NOMO-1 treated with dmso at 0.1 percent for 144 hours (cell line): ENCODE results near the gene ZNF362.
A peak's percentile ranks its signal among the peaks of the same experiment; 100 is the strongest.

Experiments used
- DNase-seq: peaks from one replicate; lab custom pipeline; 2025; ENCODE audit not compliant: unreplicated experiment; lab: John Stamatoyannopoulos, UW

The ZNF362 gene

DNA sequence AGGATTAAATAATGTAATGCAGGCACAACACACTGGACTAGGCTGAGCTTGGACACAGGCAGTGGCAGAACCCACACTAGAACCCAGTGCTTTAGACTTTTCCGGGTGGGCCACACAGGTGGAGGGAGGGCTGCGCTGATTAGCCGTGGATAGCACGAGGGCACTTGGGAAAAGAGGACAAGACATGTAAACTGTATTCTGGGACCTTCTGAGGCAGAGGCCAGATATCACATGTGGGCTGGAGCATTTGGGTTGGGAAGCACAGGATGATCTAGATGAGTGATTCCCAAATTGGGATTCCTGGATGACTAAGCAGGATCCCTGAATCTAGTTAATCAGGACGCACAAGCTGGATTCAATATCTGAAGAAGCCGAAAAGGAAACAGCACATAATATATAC lies 84.9 kb downstream of the ZNF362 start:
- no peak for DNase-seq

DNA sequence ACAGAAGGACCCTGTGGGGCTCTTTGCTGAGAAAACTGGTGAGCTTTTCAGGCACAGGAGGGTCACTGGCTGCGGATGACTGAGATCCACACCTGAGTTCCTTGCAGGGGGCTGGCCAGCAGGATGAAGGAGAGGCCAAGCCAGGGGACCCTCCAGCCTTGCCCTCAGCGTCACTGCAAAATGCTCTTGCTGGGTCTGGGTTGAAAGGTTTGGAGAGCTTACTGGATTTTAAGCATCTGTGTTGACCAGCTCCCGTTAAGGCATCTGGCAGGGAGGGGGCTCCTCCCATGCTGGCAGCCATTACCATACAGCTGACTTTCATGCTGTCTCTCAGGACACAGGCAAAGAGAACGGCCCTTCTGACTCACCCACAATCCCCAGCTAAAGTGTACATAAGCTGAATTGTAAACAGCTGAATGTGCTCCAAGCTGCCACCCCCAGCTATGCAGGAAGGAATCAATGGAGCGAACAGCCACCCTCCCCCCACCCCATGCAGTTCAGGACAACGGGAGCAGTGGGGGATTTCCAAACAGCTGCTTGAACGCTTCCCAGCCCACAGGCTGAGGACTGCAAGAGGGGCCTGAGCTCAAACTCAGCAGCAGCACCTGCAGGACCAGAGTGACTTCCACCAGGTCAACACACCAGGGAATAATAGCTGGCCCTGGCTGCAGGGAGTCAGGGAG lies 85.9 kb downstream of the ZNF362 start:
- no peak for DNase-seq

- DNase-seq: no peak
Measured at GRCh38 chr1:33343539-33343938, 87.2 kb downstream of the ZNF362 start.

GRCh38 chr1:33344896-33345560 lies 88.7 kb downstream of the ZNF362 start:
- DNase-seq: no peak

- DNase-seq: no peak
Measured at GRCh38 chr1:33346533-33346926, 90.2 kb downstream of the ZNF362 start.

GRCh38 chr1:33346927-33347649 lies 90.8 kb downstream of the ZNF362 start:
- DNase-seq: no peak

DNA sequence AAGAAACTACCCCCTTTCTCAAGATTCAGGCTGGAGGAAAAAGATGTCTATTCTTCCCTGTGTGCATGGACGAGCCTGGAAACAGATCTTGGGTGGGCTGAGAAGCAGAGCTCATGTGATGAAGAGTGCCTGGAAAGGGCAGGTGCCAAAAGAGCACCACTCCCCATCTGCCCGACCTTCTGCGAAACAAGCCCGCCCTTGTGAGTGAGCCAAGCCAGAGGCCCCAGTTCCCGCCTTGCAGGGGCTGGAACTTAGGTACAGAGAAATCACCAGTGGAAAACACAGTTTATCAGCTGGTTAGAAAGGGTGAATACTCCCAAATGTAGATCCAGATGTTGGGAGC lies 91.3 kb downstream of the ZNF362 start:
- DNase-seq: no peak

DNA sequence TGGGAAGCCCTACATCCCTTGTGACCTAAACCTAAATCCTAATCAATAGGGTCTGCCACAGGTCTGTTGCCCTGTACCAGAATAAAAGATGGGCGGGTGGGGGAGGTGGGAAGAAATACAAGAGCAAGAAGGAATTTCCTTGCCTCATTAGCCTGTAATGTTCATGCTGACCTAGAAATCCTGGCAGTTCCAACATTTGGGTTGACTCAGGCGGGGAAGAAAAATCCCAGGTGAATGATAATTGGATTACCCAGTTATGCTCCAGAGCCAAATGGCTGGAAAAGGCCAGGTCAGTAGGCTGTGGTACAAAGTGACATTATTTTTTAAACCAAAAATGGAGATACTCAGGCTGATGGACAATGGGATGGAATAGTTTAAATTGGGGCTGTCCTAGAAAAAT lies 91.9 kb downstream of the ZNF362 start:
- DNase-seq: no peak

DNA sequence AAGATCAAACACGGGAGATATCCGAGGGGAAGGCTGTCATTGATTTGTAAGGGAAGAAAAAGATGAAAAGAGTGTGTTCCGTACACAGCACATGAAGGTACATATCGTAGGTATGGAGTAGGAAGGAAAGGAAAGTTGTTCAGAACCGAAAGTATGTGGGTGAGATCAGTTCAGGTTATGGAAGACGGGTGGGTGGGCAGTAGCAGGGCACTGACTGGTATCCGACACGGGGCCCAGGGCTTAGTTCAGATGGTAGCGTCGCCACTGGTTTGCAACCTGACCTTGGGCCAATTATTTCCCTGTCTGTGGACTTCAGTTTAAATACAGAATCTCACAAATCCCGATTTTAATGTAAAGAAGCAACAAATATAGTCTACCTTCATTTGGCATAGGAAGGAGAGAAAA lies 92.4 kb downstream of the ZNF362 start:
- no peak for DNase-seq

DNA sequence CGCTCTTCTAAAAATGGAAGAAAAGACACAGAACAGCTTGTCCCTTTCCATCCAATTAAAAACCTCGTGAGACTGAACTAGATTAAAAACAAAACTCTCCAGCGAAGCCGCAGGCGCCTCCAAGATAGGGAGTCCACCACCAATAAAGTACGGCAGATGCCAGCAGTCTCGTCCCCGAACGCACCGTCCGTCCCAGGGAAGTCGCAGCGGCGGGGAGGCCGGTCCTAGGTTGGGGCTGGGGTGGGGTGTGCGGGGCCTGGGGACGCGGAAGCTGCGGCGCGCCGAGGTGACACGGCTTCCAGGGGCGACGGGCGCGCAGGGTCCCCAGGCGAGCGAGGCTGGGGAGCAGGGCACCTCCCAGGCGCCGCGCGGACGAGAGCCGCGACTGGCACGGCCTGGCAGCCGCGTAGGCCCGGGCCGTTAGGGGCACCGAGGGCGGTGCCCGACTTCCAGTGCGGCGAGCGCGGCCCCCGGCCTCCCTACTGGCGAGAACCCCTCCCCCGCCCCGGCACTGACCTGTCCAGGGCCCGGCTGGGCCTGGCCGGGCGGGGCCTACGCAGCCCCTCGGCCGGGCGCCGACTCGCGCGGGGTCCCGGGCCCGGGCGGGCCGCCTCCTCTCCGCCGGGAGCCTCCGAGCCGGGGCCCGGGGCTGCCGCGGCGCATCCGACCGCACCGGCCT lies 92.9 kb downstream of the ZNF362 start:
- no peak for DNase-seq

DNA sequence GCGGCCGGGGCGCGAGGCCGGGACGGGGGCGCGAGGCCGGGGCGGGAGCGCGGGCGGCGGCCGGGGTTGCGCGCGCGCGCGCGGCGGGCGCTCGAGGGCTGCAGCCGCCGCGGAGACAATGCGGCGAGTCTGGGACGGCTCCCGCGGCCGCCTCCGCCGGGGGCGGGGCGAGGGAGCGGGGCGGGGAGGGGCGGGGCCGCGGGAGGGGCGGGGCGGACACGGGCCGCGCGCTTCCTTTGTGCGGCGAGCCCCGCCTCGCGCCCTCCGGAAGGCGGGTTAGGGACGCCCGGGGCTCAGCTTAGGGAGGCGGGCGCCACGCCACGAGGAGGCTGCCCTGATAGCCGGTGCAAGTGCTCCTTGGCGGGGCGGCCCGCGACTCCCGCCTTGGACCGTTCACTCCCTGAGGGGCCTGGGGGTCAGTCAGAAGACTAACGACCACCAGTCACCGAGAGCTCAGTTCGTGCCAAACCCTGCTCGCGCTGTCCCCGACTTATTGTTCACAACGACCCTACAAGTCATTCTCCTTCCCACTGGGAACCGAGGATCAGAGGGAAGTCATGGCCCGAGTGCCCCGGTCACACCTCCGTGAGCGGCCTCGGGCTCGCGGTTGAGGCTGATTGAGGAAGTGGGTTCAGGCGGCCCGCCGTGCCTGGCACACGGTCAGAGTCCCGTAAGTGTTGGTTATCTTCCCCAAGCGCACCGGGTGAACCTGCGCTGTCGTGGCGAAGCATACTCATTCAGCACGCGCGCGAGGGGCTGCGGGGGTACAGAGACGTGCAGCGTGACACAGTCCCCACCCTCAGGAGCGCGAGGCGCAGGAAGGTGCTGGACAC lies 93.7 kb downstream of the ZNF362 start:
- DNase-seq: peak; percentile 61
